ENCODE measurements around the gene MYOZ2.

Gene MYOZ2

DNA sequence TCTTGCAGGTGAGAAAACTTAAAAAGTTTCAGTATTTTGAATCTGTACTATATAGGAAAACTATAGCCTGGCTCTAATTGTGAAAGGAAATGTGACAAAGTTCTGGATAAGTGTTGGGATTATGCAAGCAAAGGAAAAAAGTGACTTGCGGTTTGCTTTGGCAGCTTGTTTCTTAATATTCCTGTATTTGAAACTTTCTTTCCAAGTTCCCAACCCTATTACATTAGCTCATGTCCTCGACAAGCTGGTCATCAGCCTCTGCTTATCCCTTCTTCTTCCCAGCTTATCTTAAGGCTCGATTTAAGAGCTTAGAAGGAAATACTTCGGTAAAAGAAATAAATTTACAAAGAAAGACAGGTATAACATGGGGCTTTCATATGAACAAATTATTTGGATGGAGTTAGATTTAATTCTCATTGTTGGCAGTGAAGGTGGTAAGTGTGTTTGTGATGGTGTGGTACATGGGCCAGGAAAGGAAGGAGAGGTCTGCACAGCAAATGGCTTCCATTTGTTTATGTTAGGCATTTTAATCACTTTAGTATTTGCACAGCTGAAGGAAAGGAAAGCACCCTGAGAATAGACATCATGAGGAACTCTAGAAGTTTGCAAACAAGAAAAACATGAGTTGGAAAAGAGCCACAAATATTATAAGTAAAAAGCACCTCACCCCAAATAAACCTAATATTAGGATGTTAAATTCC is 5.1 kb upstream of the MYOZ2 start:
- no peaks in the 10 kb centered on the region for H3K27me3 Mint-ChIP-seq (ENCODE audit: low read depth)
- TF ChIP-seq, protein P1, sequence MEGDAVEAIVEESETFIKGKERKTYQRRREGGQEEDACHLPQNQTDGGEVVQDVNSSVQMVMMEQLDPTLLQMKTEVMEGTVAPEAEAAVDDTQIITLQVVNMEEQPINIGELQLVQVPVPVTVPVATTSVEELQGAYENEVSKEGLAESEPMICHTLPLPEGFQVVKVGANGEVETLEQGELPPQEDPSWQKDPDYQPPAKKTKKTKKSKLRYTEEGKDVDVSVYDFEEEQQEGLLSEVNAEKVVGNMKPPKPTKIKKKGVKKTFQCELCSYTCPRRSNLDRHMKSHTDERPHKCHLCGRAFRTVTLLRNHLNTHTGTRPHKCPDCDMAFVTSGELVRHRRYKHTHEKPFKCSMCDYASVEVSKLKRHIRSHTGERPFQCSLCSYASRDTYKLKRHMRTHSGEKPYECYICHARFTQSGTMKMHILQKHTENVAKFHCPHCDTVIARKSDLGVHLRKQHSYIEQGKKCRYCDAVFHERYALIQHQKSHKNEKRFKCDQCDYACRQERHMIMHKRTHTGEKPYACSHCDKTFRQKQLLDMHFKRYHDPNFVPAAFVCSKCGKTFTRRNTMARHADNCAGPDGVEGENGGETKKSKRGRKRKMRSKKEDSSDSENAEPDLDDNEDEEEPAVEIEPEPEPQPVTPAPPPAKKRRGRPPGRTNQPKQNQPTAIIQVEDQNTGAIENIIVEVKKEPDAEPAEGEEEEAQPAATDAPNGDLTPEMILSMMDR (IDR thresholded peaks at IDR 0.05; ENCODE audit: unreplicated experiment in 3 of 3), result no peak
- H3K9me3 Mint-ChIP-seq, result no peaks in the 10 kb centered on the region
- H3K36me3 Mint-ChIP-seq (ENCODE audit: low read depth), result no peaks in the 10 kb centered on the region
- H3K4me3 Mint-ChIP-seq, result no peak overlapping the region
- H3K27ac Mint-ChIP-seq, result peak overlapping the region; percentile 6 to 61 (median 14)
- peaks cover 18% of the 10 kb centered on the region for H3K4me1 Mint-ChIP-seq

DNA sequence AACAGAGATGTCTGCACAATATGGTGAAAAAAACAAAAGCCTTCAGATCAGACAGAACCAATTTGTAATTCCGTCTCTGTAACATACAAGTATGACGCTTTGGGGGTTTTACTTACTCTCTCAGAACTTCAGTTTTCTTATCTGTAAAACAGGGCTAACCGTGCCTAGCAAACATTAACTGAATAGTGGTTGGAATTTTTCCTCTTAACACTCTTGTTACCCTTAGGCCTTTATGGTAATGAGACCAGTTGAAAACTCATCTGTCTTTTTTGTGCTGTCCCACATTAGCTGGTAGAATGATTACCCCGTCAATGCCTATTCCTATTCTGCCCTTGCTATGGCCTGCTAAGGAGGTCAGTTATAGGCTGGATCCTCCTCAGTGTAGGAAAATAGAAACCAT is 4.5 kb upstream of the MYOZ2 start:
- H3K36me3 Mint-ChIP-seq (ENCODE audit: low read depth), result no peaks in the 10 kb centered on the region
- no peak overlapping the region for H3K4me3 Mint-ChIP-seq
- H3K27ac Mint-ChIP-seq, result peak overlapping the region in 2 of 3 experiments; percentile 61
- H3K27me3 Mint-ChIP-seq (ENCODE audit: low read depth), result no peaks in the 10 kb centered on the region
- peaks cover 19% of the 10 kb centered on the region for H3K4me1 Mint-ChIP-seq
- TF ChIP-seq, protein P1 (IDR thresholded peaks at IDR 0.05; ENCODE audit: unreplicated experiment in 3 of 3), result no peak
- H3K9me3 Mint-ChIP-seq, result no peaks in the 10 kb centered on the region

DNA sequence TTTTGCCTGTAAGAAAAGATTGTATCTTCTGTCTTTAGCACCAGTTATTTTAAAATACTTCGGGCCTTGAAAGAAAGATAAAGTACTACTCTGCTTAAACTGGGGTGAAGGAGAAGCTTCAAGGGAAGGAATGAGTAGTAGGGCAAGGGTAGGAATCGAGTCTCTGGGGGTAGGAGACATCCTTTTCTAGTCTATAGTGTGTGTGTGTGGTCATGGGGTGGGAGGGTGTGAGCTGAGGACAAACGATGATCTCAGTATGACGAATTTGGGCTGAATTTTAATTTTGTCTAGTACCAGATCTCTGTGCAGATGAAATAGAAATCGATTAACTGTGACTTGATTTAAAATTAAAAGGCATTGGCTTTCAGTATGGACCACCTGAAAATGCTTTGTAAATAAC is 3.3 kb upstream of the MYOZ2 start:
- H3K9me3 Mint-ChIP-seq, result no peaks in the 10 kb centered on the region
- peaks cover 19% of the 10 kb centered on the region for H3K4me1 Mint-ChIP-seq
- TF ChIP-seq, protein P1 (IDR thresholded peaks at IDR 0.05; ENCODE audit: unreplicated experiment in 3 of 3), result no peak
- H3K4me3 Mint-ChIP-seq, result no peak overlapping the region
- no peaks in the 10 kb centered on the region for H3K27me3 Mint-ChIP-seq (ENCODE audit: low read depth)
- no peaks in the 10 kb centered on the region for H3K36me3 Mint-ChIP-seq (ENCODE audit: low read depth)
- H3K27ac Mint-ChIP-seq, result peak overlapping the region in 1 of 3 experiments; percentile 23

DNA sequence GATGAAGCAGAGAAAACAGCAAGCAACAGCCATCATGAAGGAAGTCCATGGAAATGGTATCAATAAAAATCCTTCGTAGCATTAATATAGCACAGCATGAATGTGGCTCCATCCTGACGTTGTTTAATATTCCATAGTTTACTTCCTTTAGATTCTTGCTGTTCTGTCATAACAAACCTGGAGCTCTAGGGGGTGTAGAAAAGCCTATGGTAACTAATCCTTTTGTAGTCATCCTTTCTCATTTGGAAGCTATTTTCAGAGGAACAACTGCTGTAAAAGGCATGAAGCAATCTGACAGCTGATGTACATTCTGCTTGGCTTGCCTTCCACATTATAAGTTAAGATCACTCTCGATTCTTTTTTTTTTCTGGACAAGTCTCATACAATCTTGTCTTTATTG is 914 bp downstream of the MYOZ2 start:
- peak overlapping the region in 2 of 3 experiments; percentile 37 to 85 for H3K4me3 Mint-ChIP-seq

DNA sequence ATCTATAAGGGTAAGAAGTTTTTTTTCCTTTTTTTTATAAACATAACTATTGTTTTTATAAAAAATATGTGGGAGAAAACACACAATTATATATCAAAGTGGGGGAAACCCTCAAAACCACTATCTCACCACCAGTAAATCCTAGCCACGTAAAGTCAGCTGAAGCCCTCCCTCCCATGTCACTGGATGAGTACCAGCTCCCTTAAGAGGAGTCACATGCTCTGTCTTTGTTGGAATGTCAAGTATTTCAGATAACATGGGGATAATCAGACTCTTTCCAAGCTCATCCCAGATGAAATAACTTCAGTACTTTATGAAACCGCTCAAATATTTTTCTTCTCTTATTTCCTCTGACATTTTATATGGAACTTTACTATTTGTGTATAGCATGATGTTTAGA is 2.4 kb downstream of the MYOZ2 start:
- H3K27ac Mint-ChIP-seq, result peak overlapping the region; percentile 37 to 80 (median 64)
- peak overlapping the region in 2 of 3 experiments; percentile 41 to 85 for H3K4me3 Mint-ChIP-seq
- H3K9me3 Mint-ChIP-seq, result no peaks in the 10 kb centered on the region
- H3K4me1 Mint-ChIP-seq, result peaks cover 28% of the 10 kb centered on the region
- no peaks in the 10 kb centered on the region for H3K27me3 Mint-ChIP-seq (ENCODE audit: low read depth)
- no peaks in the 10 kb centered on the region for H3K36me3 Mint-ChIP-seq (ENCODE audit: low read depth)
- TF ChIP-seq, protein P1 (IDR thresholded peaks at IDR 0.05; ENCODE audit: unreplicated experiment in 3 of 3), result no peak

More for the DNA sequence above, 914 bp downstream of the MYOZ2 start:
- Mint-ChIP-seq H3K27me3 (ENCODE audit: low read depth) (no peaks in the 10 kb centered on the region), H3K36me3 (ENCODE audit: low read depth) (no peaks in the 10 kb centered on the region), H3K4me1 (peaks cover 29% of the 10 kb centered on the region), H3K9me3 (no peaks in the 10 kb centered on the region), H3K27ac (peak overlapping the region; percentile 20 to 57 (median 40))
- TF ChIP-seq, protein P1 (IDR thresholded peaks at IDR 0.05; ENCODE audit: unreplicated experiment in 3 of 3), result no peak

DNA sequence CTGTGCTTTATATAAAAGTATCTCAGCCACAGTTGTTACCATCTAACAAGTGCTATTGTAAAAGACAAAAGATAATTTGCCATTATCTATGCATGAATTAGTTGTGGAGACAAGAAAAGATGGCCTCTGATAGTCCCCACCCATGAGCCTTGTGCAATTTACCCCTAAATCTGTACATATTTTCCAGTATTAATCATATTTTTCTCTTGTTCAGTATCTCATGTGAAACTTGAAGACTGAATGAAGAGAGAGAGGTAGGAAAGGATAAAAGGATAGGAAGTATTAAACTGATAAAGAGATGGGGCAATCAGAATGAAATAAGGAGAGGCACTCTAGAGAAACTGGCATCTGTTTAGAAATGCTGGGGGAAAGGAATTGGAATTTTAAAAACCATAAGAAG is 3.7 kb downstream of the MYOZ2 start:
- Mint-ChIP-seq H3K36me3 (ENCODE audit: low read depth) (no peaks in the 10 kb centered on the region), H3K4me3 (peak overlapping the region in 1 of 3 experiments; percentile 57), H3K4me1 (peaks cover 28% of the 10 kb centered on the region), H3K27me3 (ENCODE audit: low read depth) (no peaks in the 10 kb centered on the region), H3K9me3 (no peaks in the 10 kb centered on the region), H3K27ac (peak overlapping the region in 1 of 3 experiments; percentile 2)
- TF ChIP-seq, protein P1 (IDR thresholded peaks at IDR 0.05; ENCODE audit: unreplicated experiment in 3 of 3), result no peak

All from nephron (organoid).